Left lung (tissue), 10 donors: ENCODE results near the gene PTPRU. TPM values are rescaled to one million over a fixed set of nuclear protein-coding genes. Genes with fewer than 3 reads are reported as not detected.

Source experiments
- ATAC-seq: fragments of 200-7000 bp; cut with Tn5 transposase; one replicate; pipeline ENCODE4 v1.9.1; 2020; ENCODE audit warnings: moderate library complexity
- DNase-seq, 4 donors: peaks; one replicate each; pipeline ENCODE4 v3.0.0-alpha.2; 2013 to 2020
- H3K27ac ChIP-seq, 2 donors: fragments of 200-600 bp; sonication (generic) in 1 of 2; one replicate each; pipeline versions ENCODE4 v1.5.0 to v1.8.0; 2020 to 2021
- H3K27me3 ChIP-seq, 2 donors: fragments of 200-600 bp; sonication (generic) in 1 of 2; one replicate each; pipeline versions ENCODE4 v1.5.0 to v1.8.0; 2020 to 2021
- H3K36me3 ChIP-seq, 2 donors: fragments of 200-600 bp; sonication (generic) in 1 of 2; one replicate each; pipeline versions ENCODE4 v1.5.0 to v1.8.0; 2020 to 2021
- H3K4me1 ChIP-seq, 2 donors: fragments of 200-600 bp; one replicate each; pipeline ENCODE4 v1.8.0; 2021
- H3K4me3 ChIP-seq, 2 donors: fragments of 200-600 bp; sonication (generic) in 1 of 2; one replicate each; pipeline versions ENCODE4 v1.5.0 to v1.8.0; 2020 to 2021; ENCODE audit warnings: mild to moderate bottlenecking in 1 of 2
- H3K9me3 ChIP-seq, 2 donors: fragments of 200-600 bp; sonication (generic) in 1 of 2; one replicate each; pipeline versions ENCODE4 v1.5.0 to v1.8.0; 2020 to 2021
- intact Hi-C, 2 donors: fragments of 100-400 bp; cut with DNase I; formaldehyde crosslinking; loops; one replicate each; pipeline versions ENCODE4 v1.11.2 to v1.14.2; 2022
- polyA plus RNA-seq, 6 donors: library from polyadenylated mRNA; unstranded; fragments of 120-200 nt; gene quantifications; one replicate each; pipeline ENCODE4 v1.2.1, GENCODE V29; 2013; ENCODE audit not compliant: insufficient read length in 6 of 6
- total RNA-seq, 2 donors: library from RNA; stranded (reverse); fragmentation: NEBNext Ultra II Directional; extraction: Animal tissue kit (Norgen Biotek cat#: 25700); gene quantifications; one replicate each; pipeline ENCODE4 v1.2.1, GENCODE V29; 2021
- TF ChIP-seq, protein P1 (sequence below), 2 donors: fragments of 200-600 bp; sonication (generic) in 1 of 2; IDR thresholded peaks; one replicate each; pipeline versions ENCODE4 v1.5.0 to v1.8.0; 2021; ENCODE audit warnings: antibody characterized with exemption in 2 of 2
- donor health status: DM: no; HTN: yes; CAD: no.
- donor health status: DM: no; HTN: no; CAD: no.

PTPRU gene
- total and polyA plus RNA-seq, 8 donors, result 15.5 to 45.4 (median 18.8) TPM

DNA sequence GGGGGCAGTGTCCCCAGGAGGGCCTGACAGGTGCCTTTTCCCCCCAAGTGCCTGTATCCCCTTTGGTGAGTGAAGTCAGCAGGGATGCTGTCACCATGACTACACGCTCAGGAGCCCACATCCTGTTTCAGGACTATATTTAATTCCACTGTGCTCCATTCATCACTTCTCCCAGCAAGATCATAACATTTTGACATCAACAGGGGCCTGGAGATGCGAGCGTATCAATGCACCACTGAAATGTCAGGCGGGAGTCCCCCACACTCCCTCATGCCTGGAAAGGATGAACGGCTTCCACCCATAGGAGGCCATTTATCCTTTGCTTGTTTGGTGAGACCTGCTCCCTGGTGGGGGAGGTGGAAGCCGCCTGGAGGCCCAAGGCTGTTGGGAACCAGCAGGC lies 119.1 kb downstream of the PTPRU start:
- TF ChIP-seq, protein P1, sequence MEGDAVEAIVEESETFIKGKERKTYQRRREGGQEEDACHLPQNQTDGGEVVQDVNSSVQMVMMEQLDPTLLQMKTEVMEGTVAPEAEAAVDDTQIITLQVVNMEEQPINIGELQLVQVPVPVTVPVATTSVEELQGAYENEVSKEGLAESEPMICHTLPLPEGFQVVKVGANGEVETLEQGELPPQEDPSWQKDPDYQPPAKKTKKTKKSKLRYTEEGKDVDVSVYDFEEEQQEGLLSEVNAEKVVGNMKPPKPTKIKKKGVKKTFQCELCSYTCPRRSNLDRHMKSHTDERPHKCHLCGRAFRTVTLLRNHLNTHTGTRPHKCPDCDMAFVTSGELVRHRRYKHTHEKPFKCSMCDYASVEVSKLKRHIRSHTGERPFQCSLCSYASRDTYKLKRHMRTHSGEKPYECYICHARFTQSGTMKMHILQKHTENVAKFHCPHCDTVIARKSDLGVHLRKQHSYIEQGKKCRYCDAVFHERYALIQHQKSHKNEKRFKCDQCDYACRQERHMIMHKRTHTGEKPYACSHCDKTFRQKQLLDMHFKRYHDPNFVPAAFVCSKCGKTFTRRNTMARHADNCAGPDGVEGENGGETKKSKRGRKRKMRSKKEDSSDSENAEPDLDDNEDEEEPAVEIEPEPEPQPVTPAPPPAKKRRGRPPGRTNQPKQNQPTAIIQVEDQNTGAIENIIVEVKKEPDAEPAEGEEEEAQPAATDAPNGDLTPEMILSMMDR (IDR thresholded peaks at IDR 0.05), result no peak
- Histone ChIP-seq H3K9me3 (no peaks in the 10 kb centered on the region), H3K4me3 (no peak overlapping the region), H3K27me3 (peaks cover 0 to 54% of the 10 kb centered on the region in 2 donors), H3K27ac (no peak overlapping the region), H3K36me3 (no peaks in the 10 kb centered on the region), H3K4me1 (no peaks in the 10 kb centered on the region)
- intact Hi-C loops, result no loop called here
- DNase-seq, result no peak
- no peak for ATAC-seq

- Histone ChIP-seq H3K27ac (no peak overlapping the region), H3K9me3 (no peaks in the 10 kb centered on the region), H3K27me3 (peaks cover 0 to 62% of the 10 kb centered on the region in 2 donors), H3K4me3 (no peak overlapping the region), H3K36me3 (no peaks in the 10 kb centered on the region), H3K4me1 (no peaks in the 10 kb centered on the region)
- ATAC-seq (no peak), DNase-seq (no peak)
- intact Hi-C loops, result no loop called here
- TF ChIP-seq, protein P1 (IDR thresholded peaks at IDR 0.05), result no peak
These were observed 120.3 kb downstream of the PTPRU start for GRCh38 chr1:29356663-29357062.

- Histone ChIP-seq H3K27me3 (peaks cover 0 to 59% of the 10 kb centered on the region in 2 donors), H3K4me3 (no peak overlapping the region), H3K36me3 (no peaks in the 10 kb centered on the region), H3K9me3 (no peaks in the 10 kb centered on the region), H3K27ac (no peak overlapping the region), H3K4me1 (no peaks in the 10 kb centered on the region)
- intact Hi-C loops, result no loop called here
- DNase-seq (no peak), ATAC-seq (no peak)
- TF ChIP-seq, protein P1 (IDR thresholded peaks at IDR 0.05), result no peak
These were observed 121.1 kb downstream of the PTPRU start for GRCh38 chr1:29357452-29357851.

GRCh38 chr1:29358183-29358582 lies 121.9 kb downstream of the PTPRU start:
- Histone ChIP-seq H3K4me1 (no peaks in the 10 kb centered on the region), H3K4me3 (no peak overlapping the region), H3K9me3 (no peaks in the 10 kb centered on the region), H3K27ac (no peak overlapping the region), H3K36me3 (no peaks in the 10 kb centered on the region), H3K27me3 (peaks cover 0 to 56% of the 10 kb centered on the region in 2 donors)
- intact Hi-C loops, result no loop called here
- ATAC-seq (no peak), DNase-seq (no peak)
- TF ChIP-seq, protein P1 (IDR thresholded peaks at IDR 0.05), result no peak

GRCh38 chr1:29360768-29361167 lies 124.4 kb downstream of the PTPRU start:
- TF ChIP-seq, protein P1 (IDR thresholded peaks at IDR 0.05), result no peak
- intact Hi-C loops, result no loop called here
- no peak overlapping the region for H3K27ac ChIP-seq
- H3K4me3 ChIP-seq, result no peak overlapping the region
- DNase-seq, result no peak
- no peaks in the 10 kb centered on the region for H3K9me3 ChIP-seq
- no peaks in the 10 kb centered on the region for H3K36me3 ChIP-seq
- no peaks in the 10 kb centered on the region for H3K4me1 ChIP-seq
- ATAC-seq, result no peak
- peaks cover 0 to 54% of the 10 kb centered on the region in 2 donors for H3K27me3 ChIP-seq
